Stimulated activated CD4-positive, alpha-beta T cell treated with anti-CD3 and anti-CD28 coated beads, Interleukin-4, amount 100 ng/mL, for 48 hours (primary cell): ENCODE data around the gene PROB1.
"Not testable (repeated sequence)": the region's sequence is repeated elsewhere in the genome, so short reads cannot be mapped to it uniquely, and the experiment has no call there.

Experiments
- DNase-seq, 2 donors: peaks; one replicate each; pipeline ENCODE4 v3.0.0-alpha.2; 2020; ENCODE audit warnings: low read depth in 2 of 2

The PROB1 gene

DNA sequence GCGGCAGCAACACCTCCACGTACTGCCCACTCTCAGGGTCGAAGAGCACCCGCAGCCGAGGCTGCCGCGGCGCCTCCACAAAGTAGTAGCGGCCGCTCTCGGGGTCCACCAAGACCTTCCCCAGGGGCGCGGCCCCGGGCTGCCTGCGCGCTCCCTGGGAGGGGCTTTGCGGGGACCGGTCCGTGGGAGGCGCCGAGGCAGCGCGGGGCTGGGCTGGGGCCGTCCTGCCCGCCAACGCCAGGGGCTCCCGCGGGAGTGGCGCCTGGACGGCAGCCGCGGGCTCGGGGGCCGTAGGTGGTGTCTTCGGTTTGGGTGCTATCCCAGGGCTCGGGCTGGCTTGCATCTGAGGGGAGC, 2.6 kb downstream of the PROB1 start:
- no peak for DNase-seq

DNA sequence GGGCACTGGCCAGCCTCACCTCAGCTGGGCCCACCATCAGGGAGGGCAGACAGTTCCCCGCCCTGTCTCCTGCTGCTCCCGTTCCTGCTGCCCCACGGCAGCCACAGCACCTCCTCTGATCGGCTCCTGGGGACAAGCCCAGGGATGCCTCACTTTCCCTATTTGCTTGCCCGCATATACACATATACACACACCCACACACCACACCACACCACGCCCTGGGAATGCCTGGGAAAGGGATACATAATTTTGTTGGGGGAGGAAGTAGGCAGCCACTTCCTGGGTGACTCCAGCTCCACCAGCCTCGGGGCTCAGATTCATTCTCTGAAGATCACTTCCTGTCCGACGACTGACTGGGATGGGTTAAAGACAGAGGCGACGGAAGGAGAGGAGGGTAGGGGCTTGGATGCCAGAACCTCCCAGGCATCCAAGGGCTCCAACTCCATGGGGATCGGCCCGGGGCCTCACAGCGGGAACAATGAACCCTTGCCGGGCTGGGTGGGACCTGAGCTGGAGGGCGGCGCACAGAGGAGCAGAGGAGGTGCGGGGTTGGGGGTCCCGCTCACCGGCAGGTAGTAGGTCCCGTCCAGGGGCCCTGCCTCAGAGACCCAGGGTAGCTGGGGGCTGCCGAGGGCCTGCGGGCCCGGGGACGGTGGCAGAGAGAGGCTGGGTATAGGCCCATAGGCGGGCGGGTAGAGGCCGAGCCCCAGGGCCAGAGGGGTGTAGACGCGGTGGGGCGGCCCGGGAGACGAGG, 3.2 kb downstream of the PROB1 start:
- DNase-seq, result no peak

- no peak for DNase-seq
Observed at GRCh38 chr5:139390639-139391569, 4.0 kb downstream of the PROB1 start.

DNA sequence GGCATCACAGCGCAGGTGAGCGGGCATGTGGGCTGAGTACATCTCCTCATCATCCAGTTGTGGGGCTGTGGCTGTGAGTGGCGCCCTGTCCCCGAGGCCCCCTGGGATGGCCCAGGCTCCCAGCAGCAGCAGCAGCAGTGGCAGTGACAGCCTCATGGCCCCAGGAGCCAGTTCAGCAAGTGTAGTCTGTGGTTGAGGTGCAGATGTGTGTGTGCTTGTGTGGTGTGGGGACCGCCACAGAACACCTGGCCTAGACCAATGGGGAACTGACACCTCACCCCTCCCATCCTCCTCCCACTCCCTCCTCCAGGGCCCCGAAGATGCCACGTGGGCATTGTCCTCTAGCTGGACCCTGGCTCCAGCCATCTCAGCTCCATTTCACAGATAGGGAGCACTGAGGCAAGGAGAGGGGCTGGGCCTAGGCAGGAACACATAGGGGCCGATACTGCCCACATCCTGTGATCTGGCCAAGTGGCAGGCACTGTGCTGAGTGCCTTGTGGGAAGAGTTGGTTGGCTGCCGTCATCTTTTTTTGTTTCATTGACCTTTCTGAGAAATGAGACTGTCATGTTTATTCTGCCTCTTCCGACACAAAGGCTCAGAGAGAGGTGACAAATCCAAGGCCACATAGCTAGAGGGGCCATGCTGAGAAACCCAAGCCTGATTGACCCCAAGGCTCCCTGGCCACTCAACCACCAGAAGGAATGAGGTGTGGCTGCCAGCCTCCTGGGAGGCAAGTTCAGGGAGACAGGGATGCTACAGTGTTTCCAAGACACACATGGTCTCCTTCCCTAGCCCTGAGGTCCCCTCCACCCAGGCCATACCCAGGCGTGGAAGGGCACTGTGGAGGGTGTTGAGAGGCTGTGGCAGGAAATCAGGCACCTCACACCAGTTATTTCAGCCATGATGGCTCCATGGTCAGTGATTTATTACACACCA, 4.9 kb downstream of the PROB1 start, which contains the start of gene MZB1:
TSS of gene MZB1 (minus strand) at position 213 of the 938 bp plus-strand sequence. CDS start at position 156, 57 bp downstream.
- DNase-seq, result peak; percentile 38 to 46

DNA sequence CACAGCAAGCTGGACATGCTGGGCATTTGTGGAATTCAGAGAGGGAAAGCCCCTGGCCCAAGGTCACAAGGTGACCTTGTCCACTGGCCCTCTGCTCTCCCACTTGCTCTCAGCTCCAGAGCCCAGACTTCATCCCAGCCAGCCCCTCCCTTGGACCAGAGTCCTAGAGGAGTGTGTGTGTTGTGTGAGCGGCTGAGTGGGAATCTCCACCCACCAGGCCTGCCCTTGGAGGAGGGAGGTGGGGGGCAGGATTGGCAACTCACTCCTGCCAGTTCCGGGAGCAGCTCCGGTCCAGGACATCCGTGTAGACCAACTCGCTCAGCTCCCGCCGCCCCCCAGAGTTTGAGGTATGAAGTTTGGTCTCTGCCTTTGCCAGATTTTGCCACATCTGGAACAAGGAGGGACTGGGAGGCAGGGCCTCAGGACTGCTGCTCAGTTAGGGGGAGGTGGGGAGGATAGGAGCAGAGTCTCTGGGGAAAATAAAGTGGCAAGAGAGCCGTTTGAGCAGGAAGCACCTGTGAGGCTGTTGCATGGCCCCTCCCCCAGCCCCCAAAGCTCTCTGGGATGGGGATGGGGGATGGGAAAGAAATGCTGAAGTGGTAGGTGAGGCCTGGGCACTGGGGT, 6.6 kb downstream of the PROB1 start:
- no peak for DNase-seq

DNA sequence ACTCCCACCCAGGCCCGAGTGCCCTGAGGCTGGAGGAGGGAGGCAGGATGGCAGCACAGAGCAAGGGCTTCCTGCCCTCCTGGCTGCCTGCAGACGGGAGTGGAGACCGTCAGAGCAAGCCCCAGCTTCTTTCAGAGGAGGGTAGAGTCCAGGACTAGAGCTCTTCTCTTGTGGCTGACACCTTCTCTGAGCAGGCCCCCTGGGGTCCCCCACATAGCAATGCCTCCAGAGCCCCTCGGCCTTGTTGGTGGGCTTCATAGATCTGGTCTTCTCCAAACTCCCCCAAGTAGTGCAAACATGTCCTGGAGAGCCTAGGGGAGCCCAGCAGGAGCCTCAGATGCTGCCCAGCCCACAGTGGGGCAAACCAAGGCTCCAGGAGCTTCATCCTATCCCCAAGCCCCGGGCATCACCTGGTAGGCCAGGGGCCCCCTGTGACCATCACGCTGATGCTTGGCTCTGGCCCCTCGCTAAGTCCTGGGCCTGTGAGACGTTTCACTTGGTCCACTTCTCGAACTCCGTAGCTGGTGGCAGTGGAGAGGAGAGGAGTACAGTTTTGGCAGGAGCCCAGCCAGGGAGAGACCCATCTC, 7.2 kb downstream of the PROB1 start:
- DNase-seq, result no peak

- not testable (repeated sequence) for DNase-seq
Observed at GRCh38 chr5:139386956-139387355, 7.9 kb downstream of the PROB1 start.

DNA sequence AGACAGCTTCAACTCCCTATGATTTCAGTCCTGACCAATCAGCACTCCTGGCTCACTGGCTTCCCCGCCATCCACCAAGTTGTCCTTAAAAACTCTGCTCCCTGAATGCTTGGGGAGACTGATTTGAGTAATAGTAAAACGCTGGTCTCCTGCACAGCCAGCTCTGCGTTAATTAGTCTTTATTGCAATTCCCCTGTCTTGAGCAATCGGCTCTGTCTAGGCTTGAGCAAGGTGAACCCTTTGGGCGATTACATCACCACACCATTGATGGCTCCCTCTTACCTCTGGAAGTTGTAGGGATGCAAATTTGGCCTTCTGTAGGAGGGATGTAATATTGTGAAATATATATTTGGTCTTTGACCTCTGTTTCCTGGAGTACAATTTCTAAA, 8.9 kb downstream of the PROB1 start:
- no peak for DNase-seq

DNA sequence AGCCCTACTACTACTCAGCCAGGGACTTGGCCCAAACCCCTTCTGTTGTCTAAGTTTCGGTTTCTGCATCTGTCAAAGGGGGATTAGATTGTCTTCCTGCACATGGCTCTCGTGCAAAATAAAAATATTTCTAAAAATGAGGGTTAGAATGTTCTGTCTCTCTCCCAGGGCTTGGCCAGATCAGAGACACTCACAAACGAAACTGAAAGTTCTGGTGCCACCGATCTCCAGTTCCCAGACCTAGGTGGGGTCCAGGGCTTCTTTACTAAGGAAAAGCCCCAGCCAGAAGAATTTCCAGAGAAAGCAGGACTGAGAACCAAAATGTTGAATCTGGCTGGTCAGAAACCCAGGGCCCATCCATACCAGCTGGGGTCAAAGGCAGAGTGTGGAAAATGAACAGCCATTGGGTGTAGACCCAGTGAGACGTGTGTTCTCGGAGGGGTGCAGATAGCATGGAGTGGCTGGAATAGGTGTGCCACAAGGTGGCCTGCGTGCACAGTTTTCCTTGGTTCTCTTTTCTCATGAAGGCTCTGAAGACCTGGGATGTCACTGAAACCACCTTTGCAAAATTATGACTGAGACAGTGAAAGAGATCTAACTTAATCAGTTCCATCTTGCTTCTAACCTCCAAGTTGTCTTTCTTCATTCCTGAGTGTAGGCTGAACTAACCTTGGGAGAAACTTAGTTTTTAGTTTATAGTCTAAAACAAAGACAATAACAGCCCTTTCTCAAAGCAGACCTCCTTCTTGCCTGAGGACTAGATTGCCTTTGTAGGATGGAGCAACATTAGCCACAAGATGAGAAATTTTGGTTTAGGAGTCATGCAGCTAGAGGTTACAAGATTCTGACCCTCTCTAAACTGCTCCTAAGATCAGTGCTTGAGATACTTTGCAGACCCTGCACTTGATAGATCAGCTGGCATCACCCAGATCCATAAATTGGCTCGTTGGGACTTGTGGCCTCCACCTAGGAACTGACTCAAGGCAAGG, 9.5 kb downstream of the PROB1 start:
- no peak for DNase-seq

- no peak for DNase-seq
Observed at GRCh38 chr5:139384591-139385051, 10.3 kb downstream of the PROB1 start.

DNA sequence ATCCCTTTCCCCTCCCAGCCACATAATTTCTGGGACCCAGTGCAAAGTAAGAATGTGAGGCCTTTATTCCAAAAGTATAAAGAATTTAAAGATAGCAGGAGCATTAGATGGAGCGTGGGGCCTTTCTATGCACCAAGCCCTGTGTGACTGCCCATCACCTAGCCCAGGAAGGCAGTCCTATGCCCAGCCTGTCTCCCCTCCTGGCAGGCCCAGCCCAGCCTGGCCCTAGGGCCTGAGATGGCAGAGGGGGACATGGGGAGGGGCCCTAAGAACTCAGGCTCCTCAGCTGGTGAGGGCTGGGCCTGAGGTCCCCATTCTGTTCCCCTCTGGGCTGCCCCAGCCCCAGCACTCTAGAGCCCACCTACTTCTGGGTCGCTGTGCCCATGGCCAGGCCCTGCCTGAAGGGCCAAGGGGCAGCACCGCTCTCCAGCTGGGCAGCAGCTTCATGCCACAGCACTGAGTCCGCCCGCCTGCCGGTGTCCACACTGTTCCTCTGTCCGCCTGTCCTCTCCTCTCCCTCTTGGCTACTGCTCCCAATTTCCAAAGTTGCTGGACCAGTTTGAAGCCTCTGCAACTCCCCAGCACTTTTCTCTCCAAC, 10.8 kb downstream of the PROB1 start:
- DNase-seq, result no peak

GRCh38 chr5:139383275-139383992, 11.5 kb downstream of the PROB1 start, which contains the start of gene SLC23A1:
SLC23A1 (minus strand) TSS chr5:139383297; CDS start chr5:139383253, 44 bp downstream.
- DNase-seq, result no peak

DNA sequence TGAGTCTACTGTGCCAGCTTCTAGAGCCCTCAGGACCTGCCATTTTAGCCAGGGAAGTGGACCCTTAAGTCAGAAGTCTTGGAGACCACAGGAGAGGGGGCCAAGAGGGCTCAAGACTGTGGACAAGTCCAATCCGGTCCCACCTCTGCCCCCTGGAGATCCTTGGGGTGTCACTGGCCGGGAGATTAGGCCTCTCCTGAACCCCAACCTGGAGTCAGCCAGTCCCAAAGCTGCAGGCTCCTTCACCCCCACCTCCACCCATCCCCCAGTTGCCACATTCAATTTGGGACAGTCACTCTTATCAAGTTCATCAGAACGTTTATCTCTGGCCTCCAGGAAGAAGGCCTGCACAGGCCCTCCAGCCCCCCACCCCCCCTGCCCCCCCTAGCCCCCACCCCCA, 12.1 kb downstream of the PROB1 start:
- DNase-seq, result no peak

DNA sequence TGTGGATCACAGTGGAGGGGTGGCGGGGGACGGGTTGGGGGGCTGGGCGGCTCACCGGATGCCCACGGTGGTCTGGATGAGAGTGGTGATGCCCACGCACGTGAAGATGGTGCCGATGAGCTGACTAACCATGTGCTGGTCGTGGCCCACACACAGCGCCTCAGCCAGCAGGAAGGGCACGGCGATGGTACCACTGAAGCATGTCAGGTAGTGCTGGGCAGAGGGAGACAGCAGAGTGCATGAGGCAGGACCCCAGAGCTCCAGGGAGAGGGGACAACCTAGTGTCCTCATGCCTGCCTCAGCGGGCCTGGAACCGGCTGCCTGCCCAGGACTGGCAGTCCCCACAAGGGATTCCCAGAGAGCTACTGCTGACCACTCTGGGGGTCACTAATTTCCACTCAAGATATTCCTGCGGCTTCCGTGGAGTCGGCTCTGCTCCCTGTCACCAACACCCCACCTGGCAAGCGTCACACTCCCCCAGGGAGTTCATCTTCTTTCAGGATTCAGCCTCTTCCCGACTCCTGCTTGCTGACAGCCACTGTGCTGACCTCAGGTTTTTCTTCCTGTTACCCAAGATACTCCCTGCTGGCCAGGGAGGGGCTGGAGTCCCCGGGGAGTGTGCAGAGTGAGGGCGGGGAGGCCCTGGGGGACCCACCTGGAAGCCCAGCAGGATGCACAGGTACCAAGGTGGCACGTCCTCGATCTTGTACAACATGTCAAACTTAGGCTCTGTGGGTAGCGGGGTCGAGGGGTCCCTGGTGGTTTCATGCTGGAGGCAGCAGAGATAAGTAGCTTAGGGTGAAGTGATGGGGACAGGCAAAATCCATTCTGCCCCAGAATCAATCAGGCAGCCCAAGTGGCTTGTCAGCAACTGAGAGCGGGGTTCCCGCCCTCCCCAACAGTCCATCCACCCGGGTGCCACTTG, 12.8 kb downstream of the PROB1 start:
- DNase-seq, result no peak

- no peak for DNase-seq
Observed at GRCh38 chr5:139379626-139380449, 15.1 kb downstream of the PROB1 start.

DNA sequence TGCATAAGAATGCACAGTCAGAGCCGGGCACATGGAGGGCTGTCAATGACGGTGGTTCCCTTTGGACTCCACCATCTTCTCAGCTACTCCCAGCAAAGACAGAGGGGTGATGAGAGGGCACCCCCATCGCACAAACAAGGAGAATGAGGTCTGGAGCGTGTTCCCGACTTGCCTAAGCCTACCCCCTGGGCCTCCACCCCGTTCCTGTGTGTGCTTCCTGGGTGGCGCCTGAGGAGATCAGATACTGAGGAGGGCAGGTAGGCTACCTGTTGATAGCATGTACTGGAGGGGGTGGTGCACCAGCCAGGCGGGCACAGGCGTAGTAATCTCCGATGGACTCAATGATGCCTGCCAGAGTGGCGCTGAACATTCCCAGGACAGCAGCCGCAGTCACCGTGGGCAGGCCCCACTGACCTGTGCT, 16.0 kb downstream of the PROB1 start:
- no peak for DNase-seq
